HG02938 (cell line): ENCODE results near the gene GNB5.
"Not testable (repeated sequence)": the region's sequence is repeated elsewhere in the genome, so short reads cannot be mapped to it uniquely, and the experiment has no call there.

Experiments
- ATAC-seq: cut with Tn5 transposase; IDR thresholded peaks from one replicate; pipeline ENCODE4 v1.9.1; 2021; ENCODE audit warnings: mild to moderate bottlenecking, moderate library complexity; ENCODE audit not compliant: unreplicated experiment

The GNB5 gene

DNA sequence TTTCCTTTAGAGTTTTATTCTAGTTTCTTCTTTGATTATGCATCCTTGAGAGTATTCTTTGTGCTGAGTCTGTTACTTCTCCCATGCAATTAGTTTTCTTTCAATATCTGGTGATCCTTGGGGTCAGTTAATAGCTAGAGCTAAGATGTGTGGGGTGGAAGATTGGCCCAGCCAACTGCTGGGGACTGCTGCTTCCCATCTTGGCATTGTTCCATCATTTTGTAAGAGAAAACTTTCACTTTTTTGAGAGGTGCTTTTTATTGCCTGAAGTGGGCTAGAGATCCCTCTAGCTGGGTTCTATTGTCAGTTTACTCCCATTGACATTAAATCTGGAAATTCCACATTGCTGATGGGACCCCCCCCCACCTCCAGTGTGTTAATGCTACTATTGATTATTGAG lies 94.0 kb downstream of the GNB5 start:
- no peak for ATAC-seq

DNA sequence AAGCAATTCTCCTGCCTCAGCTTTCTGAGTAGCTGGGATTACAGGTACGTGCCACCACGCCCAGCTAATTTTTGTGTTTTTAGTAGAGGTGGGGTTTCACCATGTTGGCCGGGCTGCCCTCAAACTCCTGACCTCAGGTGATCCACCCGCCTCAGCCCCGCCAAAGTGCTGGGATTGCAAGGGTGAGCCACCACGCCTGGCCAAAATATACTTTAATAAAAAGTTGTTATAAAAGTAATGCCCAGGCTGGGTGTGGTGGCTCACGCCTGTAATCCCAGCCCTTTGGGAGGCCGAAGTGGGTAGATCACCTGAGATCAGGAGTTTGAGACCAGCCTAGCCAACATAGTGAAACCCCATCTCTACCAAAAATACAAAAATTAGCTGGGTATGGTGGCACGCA lies 94.7 kb downstream of the GNB5 start:
- not testable (repeated sequence) for ATAC-seq

DNA sequence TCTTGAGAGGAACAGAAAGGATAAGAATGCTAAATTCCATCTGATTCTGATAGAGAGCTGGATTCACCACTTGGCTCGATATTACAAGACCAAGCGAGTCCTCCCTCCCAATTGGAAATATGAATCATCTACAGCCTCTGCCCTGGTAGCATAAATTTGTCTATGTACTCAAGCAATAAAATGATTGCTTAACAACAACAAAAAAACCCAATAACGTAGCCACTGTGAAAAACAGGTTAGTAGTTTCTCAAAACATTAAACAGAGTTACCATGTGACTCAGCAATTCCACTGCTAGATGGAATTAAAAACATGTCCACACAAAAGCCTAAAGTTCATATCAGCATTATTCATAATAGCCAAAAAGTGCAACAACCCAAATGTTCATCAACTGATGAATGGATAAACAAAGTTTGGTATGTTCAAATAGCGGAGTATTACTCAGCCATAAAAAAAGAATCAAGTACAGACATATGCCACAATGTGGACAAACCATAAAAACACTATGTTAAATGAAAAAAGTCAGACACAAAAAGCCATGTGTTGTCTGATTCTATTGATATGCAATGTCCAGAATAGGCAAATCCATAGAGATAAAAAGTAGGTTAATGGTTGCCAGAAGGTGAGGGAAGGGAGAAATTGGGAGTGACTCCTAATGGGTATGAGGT lies 95.5 kb downstream of the GNB5 start:
- no peak for ATAC-seq

DNA sequence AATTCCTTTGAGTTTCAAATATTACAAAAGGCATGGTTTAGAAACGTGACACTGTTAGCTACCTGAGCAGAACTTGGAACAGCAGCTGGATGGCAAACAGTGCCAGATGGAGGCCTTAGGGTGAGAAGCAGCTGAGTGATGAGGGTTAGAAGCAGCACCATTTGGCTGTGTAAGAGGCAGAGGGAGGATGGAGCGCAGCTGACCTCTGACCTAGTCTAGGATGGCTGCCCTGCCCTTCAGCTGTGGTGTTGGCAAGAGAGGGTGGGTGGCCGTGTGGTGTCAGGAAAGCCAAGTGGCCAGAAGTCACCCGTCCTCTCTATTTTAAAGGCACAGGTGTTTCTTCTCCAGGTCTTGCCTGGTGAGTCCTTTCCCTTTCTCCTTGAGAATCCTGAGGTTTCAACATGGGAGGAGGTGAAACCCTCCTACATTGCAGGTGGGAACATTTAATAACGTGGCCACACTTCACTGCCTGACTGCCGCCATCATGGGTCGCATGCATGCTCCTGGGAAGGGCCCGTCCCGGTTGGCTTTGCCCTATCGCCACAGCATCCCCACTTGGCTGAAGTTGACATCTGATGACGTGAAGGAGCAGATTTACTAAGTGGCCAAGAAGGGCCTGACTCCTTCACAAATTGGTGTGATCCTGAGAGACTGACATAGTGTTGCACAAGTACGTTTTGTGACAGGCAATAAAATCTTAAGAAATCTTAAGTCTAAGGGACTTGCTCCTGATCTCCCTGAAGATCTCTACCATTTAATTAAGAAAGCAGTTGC lies 96.2 kb downstream of the GNB5 start:
- ATAC-seq: no peak

DNA sequence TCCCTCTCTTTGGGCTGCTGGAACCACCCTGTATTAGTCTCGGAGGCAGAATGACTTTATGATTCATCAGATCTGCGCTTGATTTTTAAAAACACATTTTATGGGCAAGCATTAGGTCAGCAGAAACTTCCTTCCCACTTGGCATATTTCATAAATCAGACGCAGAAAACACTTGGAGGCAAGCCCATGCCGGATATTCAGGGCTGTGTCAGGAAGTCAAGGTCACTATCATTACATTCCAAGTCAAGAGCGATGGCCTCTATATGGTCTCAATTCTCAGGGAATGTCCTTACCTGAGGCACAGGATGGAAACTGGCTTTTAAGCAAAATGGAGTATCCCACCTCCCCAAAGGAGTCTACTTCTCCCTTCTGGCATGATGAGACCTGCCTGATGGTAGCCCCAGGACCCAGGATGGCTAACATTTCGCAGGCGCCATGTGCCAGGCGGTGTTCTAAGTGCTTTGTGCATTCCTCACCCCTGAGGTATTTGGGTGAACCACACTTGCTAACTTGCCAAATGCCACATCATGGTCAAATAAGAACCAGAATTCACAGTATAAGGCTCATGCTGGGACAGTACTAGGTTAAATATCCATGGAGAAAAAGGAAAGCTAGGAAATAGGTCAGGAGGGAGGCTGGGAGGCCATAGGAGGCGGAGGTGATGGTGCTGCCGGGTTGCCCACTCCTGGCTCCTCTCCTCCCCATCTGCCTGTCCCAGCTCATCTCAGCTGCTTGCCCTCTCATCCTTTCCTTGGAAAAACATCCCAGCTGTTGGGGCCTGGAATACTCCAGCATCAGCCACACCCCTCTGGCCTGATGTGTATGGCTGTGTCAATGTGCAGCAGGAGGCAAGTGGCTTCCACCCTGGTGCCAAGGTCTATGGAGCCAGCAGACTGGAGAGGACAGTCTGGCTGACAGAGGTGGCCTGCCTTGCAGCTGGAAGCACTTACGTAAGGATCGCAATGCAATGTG lies 97.4 kb downstream of the GNB5 start:
- no peak for ATAC-seq

DNA sequence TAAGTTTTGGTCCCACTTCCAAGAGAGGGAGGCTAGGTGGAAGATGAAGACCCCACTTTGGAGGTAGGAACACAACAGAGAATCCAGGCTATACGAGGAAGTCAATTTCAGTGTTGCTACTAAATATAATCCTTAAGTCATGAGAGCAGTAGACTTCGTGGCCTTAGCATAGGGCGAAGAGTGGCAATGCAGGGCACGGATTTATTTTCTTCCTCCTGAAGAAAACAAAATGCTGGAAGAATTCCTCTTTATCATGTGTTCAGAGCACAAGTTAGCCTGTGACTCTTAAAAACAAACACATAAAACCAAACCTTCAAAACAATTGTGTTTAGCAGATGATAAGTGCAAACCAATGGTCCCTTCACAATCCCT lies 98.0 kb downstream of the GNB5 start:
- no peak for ATAC-seq

DNA sequence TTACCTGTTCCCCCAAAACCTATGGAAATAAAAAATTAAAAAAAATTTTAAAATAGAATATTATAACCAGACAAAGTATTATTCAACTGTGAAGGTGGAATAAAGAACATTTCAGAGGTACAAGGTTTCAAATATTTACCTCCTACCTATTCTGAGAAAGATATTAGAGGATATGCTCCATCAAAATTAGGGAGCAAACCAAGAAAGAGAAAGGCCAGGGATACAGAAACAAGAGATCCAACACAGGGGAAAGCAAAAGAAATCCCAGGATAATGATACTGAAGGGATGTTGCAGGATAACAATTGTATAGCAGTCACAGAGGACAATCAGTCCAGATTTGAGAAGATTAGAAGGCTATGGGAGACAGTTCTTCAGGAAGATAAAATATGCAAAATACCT lies 101.0 kb downstream of the GNB5 start:
- no peak for ATAC-seq

DNA sequence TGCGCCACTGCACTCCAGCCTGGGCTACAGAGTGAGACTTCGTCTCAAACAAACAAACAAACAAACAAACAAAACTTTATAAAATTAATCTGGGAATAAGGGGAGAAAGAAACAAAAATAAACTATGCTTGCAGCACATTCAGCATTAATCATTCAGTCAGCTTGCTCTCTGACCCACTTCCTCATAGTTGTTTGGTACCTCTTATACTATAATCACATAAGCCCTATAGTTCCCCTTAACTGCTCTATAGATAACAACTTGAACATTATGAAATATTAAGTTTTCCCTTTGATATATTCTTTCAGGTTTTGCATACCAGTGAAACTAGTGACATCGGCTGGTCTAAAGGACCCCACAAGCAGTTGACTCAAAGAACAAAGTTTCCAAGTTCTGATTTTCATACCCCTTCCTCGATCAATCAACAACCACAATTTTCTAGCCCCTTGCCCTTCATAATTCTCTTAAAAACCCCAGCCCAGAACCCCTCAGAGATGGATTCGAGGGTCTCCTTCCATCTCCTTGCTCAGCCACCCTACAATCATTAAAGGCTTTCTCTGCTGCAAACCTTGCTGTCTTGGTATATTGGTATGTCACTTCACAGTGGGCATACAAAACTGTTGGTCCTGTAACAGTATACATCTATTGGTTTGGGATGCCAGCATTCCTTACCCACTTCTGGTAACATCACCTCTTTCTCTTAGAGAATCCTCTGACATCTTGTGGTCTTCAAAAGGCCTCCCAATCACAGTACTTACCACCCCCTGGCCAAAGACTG lies 105.0 kb downstream of the GNB5 start:
- ATAC-seq: no peak

DNA sequence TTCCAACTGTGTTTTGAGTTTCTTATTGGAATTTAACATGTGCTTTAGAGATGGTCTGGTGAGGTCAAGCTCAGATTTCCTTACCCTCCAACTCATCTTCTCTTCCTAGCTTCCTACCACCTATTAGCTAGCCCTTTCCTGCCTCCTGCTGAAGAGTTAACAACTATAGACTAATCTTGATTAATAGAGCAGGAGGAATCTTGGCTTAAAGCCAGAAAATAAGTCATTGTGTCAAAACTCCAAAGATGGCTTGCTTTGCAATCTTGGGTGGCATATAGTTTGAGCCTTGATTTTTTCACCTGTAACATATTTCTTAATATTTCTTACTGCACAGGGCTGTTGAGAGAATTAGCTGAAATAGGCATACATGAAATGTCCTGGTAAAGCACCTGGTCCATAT lies 105.9 kb downstream of the GNB5 start:
- no peak for ATAC-seq

DNA sequence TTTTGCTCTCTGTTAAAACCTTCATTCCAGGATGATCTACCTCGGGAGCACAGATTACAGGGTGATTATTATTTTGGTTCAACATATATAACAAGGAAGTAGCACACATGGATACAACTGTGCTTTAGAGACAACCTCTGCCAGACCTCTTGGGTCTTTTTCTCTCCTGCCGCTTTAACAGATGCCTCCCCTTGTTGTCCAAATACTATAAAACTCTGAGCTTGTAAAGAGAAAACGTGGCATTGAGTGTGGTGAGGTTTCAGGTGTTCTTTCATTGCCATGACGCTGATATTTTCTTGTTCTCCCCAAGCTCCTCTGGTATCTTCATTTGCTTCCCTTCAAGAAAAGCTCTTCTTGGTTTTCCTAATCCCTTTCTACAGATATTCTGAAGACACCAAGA lies 107.6 kb downstream of the GNB5 start:
- no peak for ATAC-seq

DNA sequence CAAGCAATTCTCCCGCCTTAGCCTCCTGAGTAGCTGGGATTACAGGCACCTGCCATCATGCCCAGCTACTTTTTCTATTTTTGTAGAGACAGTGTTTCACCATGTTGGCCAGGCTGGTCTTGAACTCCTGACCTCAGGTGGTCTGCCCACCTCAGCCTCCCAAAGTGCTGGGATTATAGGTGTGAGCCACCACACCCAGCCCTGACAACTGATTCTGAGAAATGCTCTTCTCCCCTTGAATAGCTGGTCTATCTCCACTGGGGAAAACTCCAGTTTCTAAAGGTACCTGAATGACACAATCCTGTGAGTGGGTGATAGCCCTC lies 108.2 kb downstream of the GNB5 start:
- not testable (repeated sequence) for ATAC-seq

DNA sequence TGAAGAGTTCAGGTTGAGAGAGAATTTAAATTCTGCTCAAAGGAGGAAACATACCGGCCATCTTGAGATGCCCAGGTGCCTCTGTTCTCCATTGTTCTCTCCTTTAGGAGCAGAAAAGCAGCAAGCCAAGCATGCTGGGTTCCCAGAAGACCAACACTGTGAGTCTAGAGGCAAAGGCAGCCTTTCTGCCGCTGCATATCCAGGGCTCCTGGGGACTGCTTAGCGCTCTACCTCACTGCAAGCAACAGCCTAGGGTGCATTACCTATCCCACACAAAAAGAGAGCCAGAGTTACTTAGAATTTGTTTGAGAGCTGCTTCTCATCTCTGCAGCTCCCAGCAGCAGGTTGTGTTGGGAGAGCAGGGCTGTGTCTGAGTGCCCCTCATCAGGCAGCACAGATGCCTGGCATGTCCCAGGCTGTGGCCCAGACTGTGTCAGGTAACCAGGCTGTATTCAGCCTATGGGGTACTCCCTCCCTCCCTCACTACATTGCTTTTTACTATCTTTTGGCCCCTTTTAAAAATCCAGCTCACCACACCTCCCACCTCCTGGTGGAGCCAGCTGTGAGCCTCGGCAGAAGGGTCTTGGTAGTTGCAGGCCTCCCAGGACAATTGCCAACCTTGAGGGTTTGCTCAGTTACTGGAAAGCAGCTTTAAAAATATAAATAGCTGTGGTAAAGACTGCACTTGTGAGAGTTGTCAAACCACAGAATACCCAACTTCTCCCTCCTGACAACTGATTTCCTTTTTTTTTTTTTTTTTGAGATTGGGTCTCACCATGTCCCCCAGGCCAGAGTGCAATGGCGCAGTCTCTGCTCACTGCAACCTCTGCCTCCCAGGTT lies 108.8 kb downstream of the GNB5 start:
- ATAC-seq: peak; percentile 58

DNA sequence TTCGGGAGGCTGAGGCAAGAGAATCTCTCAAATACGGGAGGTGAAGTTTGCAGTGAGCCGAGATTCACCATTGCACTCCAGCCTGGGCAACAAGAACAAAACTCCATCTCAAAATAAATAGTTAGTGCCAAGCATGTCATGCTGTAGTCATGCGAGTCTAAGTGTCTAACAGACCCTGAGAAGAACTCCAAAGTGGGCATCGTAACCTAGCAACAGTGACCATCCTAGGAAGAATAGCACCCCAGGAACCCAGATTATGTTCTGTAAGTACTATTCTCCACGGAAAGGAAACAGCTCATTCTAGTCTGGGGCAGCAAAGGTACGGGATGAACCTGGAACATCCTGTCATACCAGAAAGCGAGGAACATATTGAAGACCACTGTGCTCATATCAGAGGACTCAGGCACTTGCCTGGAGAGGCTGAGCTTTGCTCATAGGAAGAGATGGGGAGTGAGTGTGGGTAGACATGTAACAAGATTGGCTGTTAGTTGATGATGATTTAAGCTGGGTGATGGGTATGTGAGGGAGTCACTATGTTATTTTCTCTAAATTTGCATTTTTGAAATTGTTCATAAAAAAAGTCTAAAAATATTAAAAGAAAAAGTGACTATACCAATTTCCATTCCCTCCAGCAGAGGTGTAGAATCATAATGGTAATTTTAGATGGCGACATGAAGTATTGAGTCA lies 110.3 kb downstream of the GNB5 start:
- no peak for ATAC-seq

DNA sequence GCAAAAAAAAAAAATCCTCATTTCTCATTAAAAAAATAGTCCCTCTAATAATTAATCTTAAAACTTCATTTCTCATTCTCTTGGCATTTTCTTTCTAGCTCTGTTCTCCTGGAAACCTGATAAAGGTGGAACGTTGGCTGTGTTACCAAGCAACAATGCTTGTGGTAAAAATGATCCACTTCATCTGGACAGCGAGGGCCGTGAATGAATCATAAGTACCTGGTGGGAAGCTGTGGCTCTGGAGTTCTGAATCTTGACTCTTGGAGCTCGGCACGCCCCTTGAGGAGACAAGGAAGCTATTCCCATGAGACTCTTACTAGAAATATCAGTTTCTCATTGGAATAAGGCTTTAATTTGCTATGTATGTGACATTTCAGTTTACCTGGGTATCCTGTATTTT lies 111.2 kb downstream of the GNB5 start:
- ATAC-seq: no peak

DNA sequence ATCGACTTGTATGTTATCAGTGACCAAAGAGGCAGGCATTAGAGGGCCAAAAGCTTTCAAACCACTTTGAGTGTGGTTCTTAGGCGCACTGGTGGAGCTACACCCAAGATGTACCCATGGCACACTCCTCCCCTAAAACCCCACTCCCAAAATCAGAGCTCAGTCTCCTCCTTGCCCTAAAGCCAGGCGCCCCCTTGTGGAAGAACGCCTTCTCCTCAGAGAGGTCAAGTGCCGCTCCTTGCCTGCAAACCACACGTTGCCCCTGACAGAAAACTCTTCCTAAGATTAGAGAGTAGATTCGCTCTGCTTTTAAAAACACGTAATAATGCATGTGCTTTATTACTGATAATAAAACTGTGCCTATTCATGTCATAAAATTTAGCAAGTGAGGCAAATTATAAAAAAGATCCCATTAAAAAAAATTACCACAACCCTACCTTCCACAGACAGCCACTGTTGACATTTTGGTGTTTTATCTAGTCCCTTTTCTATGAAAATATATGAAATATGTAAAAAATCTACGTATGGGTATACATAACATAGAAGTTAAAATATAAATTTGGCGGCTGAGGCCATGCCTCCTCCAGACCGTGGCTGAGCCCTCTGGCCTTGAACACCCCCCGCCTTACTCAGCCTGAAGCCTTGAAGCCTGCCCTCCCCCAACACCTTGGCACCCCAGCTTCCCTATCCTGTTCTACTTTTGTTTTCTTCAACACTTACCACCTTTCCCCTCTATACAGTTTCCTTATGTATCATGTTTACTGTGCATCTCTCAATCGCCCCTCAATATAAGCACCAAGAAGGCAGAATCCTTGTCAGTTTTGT lies 112.1 kb downstream of the GNB5 start:
- no peak for ATAC-seq

DNA sequence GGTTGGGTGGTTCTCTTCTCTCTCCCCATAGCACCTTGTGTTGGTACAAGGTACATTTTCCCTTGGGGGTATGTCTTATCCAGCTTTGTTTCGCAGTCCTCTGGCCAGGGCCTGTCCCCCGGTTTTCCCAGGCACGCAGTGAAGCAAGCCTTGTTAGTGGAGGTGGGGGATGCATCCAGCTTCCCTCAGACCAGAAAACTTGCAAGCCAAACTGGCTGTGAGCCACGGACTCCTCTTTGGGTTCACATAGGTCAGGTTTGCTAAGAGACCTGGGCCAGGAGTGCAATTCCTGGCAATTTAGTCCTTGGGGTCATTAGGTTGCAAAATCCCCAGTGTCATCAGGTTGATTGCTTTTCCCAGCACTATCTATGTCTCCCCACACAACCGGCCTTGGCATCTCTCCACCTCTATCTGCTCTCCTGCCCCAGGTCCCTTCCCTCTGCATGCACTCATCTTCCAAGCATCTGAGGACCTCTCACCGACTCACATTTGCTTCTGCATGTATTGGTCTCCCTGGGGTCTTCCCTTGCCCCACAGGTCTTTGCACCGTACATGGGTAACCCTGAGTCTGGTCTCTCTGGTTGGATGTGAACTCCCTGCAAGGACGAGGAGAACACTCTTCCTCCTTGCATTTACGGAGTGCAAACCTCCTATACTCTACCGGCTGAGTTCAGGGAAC lies 112.9 kb downstream of the GNB5 start:
- no peak for ATAC-seq

DNA sequence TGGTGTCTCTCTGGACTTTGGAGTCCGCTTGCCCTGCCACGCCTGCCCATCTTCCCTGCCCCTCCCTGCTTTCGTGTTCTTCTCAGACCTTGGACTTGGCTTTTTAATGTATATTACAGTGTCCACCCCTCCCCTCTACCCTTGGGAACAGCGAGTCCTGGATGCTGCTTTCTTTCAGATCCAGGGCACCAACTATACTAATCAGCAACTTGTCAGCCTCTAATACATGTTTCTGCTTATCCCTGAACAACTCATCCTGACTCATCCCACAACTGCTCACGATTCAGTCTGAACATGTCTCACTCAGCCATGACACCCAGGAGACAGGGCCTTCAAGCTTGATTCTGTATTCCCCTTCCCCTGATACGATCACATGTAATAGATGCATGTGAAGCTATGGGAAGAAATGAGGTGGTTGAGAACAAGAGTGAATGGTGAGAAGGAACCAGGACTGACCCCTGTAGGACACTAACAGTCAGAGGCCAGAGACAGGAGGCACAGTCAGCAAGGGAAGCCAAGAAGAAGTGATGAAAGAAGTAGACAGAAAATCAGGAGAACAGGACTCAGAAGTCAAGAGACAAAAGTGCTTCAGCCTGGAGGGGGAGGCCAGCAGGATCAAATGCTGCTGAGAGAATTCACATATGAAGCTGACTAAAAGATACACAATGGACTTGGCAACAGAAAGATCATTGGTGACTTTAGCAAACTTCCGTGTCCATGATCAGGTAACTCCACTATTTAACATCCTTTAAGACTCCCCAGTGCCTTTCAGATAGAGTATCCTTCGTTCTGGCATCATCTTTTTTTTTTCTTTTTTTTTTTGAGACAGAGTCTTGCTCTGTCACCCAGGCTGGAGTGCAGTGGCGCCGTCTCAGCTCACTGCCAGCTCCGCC lies 114.1 kb downstream of the GNB5 start:
- no peak for ATAC-seq
